Retina (tissue), 1 donor: ENCODE measurements around the gene DR1.
"Not testable (repeated sequence)": the region's sequence is repeated elsewhere in the genome, so short reads cannot be mapped to it uniquely, and the experiment has no call there.

Source experiments
- DNase-seq: peaks from one replicate; pipeline ENCODE4 v3.0.0-alpha.2; 2016

The DR1 gene

DNA sequence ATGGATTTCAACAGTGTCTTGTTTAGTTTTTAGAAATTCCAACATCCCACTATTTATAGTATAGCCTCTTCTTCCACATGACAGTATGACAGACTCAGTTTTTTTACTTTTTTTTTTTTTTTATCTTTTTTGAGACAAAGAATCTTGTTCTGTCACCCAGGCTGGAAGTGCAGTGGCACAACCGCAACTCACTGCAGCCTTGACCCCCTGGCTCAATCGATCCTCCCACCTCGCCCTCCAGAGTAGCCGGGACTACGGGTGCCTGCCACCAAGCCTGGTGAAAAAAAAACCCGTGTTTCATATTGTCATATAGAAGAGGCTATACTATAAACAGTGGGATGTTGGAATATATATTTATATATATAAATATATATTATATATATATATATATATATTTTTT is 1.2 kb upstream of the DR1 start:
- no peak for DNase-seq

- DNase-seq, result no peak
Measured at GRCh38 chr1:93344886-93345632, 648 bp upstream of the DR1 start.

- peak; percentile 57 for DNase-seq
Measured at GRCh38 chr1:93346421-93346993, 800 bp downstream of the DR1 start.

- no peak for DNase-seq
Measured at GRCh38 chr1:93347334-93347899, 1.7 kb downstream of the DR1 start.

DNA sequence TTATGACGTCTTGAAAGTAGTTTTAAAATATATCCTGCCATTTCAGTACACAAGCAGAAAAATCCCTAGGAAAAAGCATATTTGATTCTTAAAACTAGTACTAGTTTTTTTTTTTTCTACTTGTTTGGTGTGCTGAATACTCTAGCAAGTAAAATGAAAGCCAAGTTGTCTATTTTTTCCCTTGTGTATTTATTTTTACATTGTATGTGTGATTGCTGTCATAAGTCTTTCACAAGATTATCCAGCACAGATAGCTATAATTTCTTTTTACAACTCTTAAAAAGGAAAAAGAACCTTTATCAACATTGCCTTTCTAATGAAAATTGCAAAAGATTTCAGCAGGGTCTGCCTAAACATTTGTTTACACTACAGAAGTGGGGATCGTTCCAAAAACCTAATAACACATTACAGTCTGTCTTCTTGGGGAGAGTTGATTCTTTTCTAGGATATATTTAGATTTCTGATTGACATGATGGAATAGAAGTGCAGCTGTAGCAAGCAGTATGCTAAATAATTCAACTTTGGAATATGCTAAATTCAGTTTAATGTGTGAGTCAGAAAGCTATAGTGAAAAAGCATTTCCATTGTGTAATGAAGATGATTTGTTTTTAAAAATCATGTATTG is 2.5 kb downstream of the DR1 start:
- DNase-seq, result no peak

DNA sequence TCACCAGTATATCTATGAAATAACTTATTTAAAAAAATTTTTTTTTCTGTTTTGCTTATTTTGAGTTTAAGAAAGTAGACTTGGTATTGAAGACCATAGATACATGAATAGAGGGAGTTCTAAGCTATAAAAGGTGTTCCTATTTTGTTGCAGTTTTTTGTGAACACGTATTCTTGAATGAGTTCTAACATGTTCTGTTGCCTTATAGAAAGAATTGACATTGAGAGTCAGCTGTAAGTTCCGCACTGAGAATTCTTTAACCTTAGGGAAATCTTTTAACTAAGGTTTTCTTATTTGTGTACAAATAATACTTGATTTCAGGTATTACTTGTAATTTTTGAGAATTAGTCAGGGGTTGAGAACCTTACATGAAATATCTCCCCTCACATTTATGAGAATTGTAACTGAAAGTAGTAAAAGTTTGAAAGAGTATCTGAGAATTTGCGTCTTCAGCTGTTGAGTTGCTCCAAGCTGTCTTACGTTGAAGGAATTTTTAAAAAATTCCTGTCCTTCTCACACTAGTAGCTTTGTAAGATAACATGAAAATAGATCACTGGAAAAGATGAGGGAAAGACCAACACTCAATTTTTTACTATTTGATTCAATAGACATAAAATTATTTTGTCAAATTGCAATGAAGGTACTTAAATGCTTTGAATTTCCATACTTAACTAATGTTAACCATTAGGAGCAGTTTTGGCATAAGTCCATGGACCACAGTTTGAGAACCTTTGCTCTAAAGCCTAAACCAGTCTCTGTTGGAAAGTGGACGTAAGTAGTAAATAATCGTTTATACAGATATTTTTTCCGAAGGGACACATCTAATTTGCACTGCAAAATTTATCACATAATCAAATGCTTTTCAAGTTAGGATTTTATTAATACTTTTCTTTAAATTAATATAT is 3.8 kb downstream of the DR1 start:
- DNase-seq, result no peak

- DNase-seq, result no peak
Measured at GRCh38 chr1:93350322-93350721, 4.6 kb downstream of the DR1 start.

DNA sequence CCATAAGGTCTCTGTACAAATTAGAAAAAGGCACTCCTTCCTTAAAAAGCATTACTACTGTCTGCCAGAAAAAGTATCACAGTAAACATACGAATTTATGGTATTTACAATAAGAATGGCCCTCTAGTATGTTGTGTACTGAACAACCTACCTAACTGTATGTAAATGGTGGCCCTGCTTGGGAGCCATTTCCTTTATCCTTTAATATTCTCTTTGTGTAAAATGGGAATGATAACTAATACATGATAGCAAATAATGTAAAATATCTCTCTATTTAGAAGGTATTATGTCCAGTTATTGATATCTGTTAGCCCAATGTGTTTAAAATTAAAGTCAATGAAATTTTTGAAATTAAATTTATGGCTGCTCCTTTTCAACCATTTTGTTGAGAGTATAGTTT is 5.2 kb downstream of the DR1 start:
- no peak for DNase-seq

GRCh38 chr1:93351346-93351745 is 5.6 kb downstream of the DR1 start:
- DNase-seq, result not testable (repeated sequence)

- no peak for DNase-seq
Measured at GRCh38 chr1:93352376-93352775, 6.7 kb downstream of the DR1 start.

DNA sequence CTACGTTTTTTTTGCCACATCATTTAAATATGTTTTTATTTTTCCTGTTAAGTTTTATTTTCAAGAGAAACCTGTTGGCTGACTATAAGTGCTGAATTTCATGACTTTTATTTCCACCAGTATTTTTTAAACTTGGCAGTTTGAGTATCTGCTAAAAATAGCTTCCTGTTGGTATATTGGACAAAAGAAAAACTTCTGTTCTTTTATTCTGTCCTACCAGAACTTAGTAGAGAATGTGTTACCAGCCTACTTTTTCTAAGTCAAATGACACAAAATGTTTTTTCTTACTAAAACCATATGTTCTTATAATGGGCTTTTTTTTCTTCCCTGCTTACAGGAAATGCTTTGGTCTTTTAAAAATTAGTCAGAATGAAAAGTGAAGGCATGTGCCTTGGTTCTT is 7.6 kb downstream of the DR1 start:
- DNase-seq, result no peak

DNA sequence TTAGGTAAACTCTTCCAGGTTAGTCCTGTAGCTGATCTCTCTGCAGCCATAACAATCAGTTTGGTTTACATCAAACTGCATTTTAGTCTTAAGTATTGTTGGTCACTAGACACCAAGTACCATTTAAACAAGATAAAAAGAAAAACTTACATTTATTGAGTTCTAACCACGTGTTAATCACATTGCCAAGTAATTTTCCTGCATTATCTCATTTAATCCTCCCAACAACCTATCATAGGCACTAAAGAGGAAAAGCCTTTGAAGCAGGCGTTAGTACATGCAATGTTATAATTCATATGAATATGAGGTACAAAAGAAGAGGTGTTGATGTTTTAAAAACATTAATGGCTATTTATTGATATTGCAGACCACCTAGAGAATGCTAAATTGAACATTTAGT is 9.0 kb downstream of the DR1 start:
- no peak for DNase-seq

GRCh38 chr1:93357242-93357641 is 11.5 kb downstream of the DR1 start:
- DNase-seq, result no peak

DNA sequence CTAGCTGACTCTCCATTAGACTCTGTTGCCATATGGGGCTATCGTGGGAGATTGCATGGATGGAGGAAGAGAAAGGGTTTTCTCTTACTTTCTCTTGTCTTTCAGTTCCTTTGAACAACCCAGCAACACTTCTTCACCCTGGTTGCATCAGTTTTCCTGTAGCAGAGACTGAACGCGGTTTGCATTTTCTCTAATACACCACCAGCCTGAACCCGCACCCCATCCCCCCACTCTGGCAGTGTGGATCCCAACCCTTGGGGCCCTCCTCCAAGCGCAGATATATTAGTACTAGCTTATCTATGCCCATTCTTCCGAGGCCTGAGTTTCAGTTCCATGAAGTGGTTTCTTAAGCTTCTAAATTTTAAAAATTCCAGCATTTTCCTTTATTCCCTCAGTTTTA is 12.6 kb downstream of the DR1 start:
- no peak for DNase-seq

GRCh38 chr1:93360111-93360510 is 14.4 kb downstream of the DR1 start:
- DNase-seq, result no peak

DNA sequence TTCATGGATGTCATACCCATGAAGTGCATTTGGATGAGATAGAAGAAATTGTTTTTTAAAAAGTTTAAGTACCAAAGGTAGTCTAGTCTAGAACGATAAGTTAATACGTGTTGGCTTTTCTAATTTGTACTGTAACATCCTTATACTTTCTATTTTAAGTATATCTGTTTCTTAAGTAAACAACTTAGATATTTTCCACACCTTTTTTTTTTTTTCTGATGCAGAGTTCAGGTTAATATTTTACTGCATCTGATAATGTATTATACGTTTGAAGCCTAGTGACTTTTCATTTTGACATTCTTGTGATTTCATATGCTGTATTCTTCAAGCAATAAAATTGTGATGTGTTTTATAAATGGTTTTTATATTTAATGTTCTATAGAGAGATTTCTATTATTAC is 16.5 kb downstream of the DR1 start:
- no peak for DNase-seq

DNA sequence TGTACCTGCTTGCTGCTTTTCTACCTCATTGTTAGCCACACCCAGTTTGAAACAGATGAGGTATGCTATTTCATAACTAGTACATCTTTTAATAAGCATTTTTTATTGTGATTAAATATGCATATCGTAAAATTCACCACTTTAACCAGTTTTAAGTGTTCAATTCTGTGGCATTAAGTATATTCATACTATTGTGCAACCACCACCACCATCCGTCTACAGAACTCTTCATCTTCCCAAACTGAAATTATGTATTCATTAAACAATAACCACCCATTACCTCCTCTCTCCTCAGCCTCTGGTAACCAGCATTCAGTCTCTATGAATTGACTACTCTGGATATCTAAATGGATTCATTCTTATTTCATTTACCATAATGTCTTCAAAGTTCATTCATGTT is 20.1 kb downstream of the DR1 start:
- no peak for DNase-seq

DNA sequence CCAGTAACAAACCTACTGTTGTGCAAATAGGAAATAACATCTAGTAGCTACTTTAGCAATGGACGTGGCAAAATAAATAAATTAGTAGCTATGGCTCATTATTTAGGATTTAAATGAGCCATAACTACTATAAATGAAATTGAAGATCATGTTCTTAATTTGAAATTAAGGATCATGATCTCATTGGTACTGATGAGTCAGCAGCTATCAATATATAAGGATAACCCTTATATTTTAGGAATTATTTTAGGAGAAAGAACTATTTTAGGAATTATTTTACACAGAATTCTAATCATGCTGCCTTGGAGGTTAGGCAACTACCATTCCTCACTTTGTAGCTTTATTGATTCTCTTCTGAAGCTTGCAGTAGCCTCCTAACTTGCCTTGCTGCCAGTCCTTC is 24.0 kb downstream of the DR1 start:
- DNase-seq, result no peak

DNA sequence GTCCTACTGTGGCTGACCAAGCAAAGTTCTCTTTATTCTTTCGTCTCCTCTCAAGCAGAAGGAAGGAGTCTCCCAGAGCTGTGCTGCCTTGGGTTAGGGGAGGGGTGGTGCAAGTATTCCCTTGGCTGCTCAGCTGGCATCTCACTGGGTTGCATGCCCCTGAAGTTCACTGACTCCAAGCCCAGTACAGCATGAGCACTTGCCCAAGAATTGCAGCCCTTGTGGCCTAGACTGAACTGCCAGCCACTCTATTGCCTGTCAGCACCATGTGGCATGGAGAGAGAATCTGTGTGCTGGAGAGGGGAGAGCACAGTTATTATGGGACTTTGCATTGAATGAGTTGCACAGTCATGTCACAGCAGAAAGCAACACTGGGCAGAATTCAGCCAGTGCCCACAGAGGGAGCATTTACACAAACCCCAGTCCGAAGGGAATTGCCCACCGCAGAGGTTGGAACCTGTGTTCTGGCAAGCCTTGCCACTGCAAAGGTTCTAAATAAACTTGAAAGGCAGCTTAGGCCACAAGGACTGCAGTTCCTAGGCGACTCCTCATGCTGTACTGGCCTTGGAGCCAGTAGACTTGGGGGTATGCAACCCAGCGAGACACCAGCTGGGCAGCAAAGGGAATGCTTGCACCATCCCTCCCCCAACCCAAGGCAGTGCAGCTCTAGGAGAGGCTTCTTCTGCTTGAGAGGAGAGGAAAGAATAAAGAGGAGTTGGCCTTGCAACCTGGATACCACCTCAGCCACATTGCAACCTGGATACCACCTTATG is 28.8 kb downstream of the DR1 start:
- no peak for DNase-seq

DNA sequence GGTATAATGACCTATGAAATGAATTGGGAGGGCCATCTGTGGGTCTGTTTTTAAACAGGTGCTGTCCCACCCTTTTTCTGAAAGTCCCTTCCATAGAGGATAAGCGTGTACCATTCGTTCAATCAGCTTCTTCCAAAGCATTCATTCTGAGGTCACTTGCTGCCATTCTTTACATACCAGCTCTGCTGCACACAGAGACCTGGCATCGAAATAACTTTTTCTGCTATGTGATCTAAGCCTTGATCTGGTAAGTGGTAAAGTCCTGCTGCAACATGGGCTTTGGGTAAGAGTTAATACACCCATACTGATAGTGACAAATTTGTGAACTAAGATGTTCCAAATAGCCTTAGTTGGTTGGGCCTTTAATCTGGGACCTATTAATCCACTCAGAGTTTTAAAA is 38.9 kb downstream of the DR1 start:
- no peak for DNase-seq

DNA sequence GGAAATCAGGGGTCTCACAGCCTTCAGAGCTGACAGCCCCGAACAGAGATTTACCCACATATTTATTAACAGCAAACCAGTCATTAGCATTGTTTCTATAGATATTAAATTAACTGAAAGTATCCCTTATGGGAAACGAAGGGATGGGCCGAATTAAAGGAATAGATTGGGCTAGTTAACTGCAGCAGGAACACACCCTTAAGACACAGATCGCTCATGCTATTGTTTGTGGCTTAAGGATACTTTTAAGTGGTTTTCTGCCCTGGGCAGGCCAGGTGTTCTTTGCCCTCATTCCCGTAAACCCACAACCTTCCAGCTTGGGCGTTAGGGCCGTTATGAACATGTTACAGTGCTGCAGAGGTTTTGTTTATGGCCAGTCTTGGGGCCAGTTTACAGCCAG is 40.6 kb downstream of the DR1 start:
- DNase-seq, result not testable (repeated sequence)

- DNase-seq, result no peak
Measured at GRCh38 chr1:93394514-93394913, 48.8 kb downstream of the DR1 start.
